Heart right ventricle (tissue), 16 donors: ENCODE data around the gene ADAMTS17. TPM values are rescaled to one million over a fixed set of nuclear protein-coding genes. Genes with fewer than 3 reads are reported as not detected.

Experiments
- ATAC-seq, 8 donors: fragments of 200-7000 bp; cut with Tn5 transposase; one replicate each; pipeline ENCODE4 v1.9.1; 2020; ENCODE audit warnings: mild to moderate bottlenecking in 8 of 8, moderate library complexity in 8 of 8, moderate number of reproducible peaks in 1 of 8
- DNase-seq, 2 donors: peaks; one replicate each; pipeline ENCODE4 v3.0.0-alpha.2; 2020
- H3K27ac ChIP-seq, 10 donors: fragments of 200-600 bp; sonication (generic) in 2 of 10; one replicate each; pipeline versions ENCODE4 v1.5.0 to v1.8.0; 2020 to 2022; ENCODE audit warnings: mild to moderate bottlenecking in 3 of 10
- H3K27me3 ChIP-seq, 7 donors: fragments of 200-600 bp; one replicate each; pipeline ENCODE4 v1.8.0; 2021 to 2022; ENCODE audit warnings: mild to moderate bottlenecking in 2 of 7
- H3K36me3 ChIP-seq, 9 donors: fragments of 200-600 bp; sonication (generic) in 1 of 9; one replicate each; pipeline versions ENCODE4 v1.5.0 to v1.8.0; 2020 to 2022; ENCODE audit warnings: mild to moderate bottlenecking in 2 of 9
- H3K4me1 ChIP-seq, 9 donors: fragments of 200-600 bp; sonication (generic) in 1 of 9; one replicate each; pipeline versions ENCODE4 v1.5.0 to v1.8.0; 2020 to 2022; ENCODE audit warnings: mild to moderate bottlenecking in 4 of 9
- H3K4me3 ChIP-seq, 10 donors: fragments of 200-600 bp; sonication (generic) in 2 of 10; one replicate each; pipeline versions ENCODE4 v1.5.0 to v1.8.0; 2020 to 2022; ENCODE audit warnings: mild to moderate bottlenecking in 7 of 10, moderate library complexity in 2 of 10
- H3K9me3 ChIP-seq, 11 donors: fragments of 200-600 bp in 10 of 11; sonication (generic) in 2 of 11; one replicate each; pipeline versions ENCODE4 v1.5.0 to v1.8.0; 2013 to 2022; ENCODE audit warnings: mild to moderate bottlenecking in 2 of 11, control low read depth in 1 of 11, moderate library complexity in 1 of 11
- WGBS, 2 donors: extraction: QIAGEN DNeasy Blood & Tissue Kit; methylation state at CpG; one replicate each; pipeline ENCODE4 v1.1.7; 2013; ENCODE audit warnings: inconsistent platforms in 1 of 2; 5-methylcytosine and 5-hydroxymethylcytosine counted together
- intact Hi-C, 10 donors: fragments of 100-400 bp; cut with DNase I; formaldehyde crosslinking; loops; one replicate each; pipeline versions ENCODE4 v1.11.1 to v1.14.2; 2022
- polyA plus RNA-seq, 2 donors: library from polyadenylated mRNA; stranded (reverse); fragments of 200-250 nt; gene quantifications; one replicate each; pipeline ENCODE4 v1.2.3, GENCODE V29; 2013
- total RNA-seq, 10 donors: library from RNA; stranded (reverse); fragmentation: NEBNext Ultra II Directional in 3 of 10; extraction: Animal tissue kit (Norgen Biotek cat#: 25700) in 3 of 10; gene quantifications; one replicate each; pipeline versions ENCODE4 v1.2.1 to v1.2.4, GENCODE V29; 2021 to 2023
- TF ChIP-seq, protein P1 (sequence below), 9 donors: fragments of 200-600 bp; sonication (generic) in 2 of 9; IDR thresholded peaks; one replicate each; pipeline versions ENCODE4 v1.5.0 to v1.8.0; 2021 to 2022; ENCODE audit warnings: antibody characterized with exemption in 9 of 9, mild to moderate bottlenecking in 5 of 9, moderate library complexity in 1 of 9
- donor health status: Arrhythmogenic right ventricular cardiomyopathy.
- donor health status: ischemic (EF 13 %, LVEDD 7.1; RV severe dilation, severe dysfunction).
- donor health status: healthy with polysubstance abuse.
- donor health status: DM: no; HTN: yes; CAD: no.
- donor health status: DM: no; HTN: no; CAD: no.
- donor health status: ischemic (EF 25% LVEDD 6.9; RV normal size, moderate dysfunction).
- donor health status: ischemic (EF 25% LVEDD 5.7; RV mildly dilated, moderate dysfunction).
- donor health status: healthy.
- donor health status: DM: yes; HTN: yes; CAD: no.
- donor health status: Ischemic cardiomyopathy.
- donor health status: ischemic (EF 35%, LVEDD 5.7; RV mildly dilated, moderate dysfunction).
- donor health status: nonischemic (EF 11% LVEDD 7.7; RV severe dilation, severe dysfunction).
- donor health status: DM: yes; HTN: yes; CAD: no.
- donor health status: PGD.
- donor health status: ischemic (EF 29% LVEDD 5.4; RV normal size, mild dysfunction).
- donor health status: nonischemic (EF 23%, LVEDD 6.1; RV moderate dilation, normal function).

ADAMTS17 gene
- total and polyA plus RNA-seq, 12 donors: 0.47 to 5.0 (median 1.2) TPM

- H3K27ac ChIP-seq: no peak overlapping the region
- H3K4me1 ChIP-seq: peaks cover 0 to 4% (median under 1%) of the 10 kb centered on the region in 9 donors
- H3K9me3 ChIP-seq: no peaks in the 10 kb centered on the region
- H3K27me3 ChIP-seq: no peaks in the 10 kb centered on the region
- TF ChIP-seq, protein P1, sequence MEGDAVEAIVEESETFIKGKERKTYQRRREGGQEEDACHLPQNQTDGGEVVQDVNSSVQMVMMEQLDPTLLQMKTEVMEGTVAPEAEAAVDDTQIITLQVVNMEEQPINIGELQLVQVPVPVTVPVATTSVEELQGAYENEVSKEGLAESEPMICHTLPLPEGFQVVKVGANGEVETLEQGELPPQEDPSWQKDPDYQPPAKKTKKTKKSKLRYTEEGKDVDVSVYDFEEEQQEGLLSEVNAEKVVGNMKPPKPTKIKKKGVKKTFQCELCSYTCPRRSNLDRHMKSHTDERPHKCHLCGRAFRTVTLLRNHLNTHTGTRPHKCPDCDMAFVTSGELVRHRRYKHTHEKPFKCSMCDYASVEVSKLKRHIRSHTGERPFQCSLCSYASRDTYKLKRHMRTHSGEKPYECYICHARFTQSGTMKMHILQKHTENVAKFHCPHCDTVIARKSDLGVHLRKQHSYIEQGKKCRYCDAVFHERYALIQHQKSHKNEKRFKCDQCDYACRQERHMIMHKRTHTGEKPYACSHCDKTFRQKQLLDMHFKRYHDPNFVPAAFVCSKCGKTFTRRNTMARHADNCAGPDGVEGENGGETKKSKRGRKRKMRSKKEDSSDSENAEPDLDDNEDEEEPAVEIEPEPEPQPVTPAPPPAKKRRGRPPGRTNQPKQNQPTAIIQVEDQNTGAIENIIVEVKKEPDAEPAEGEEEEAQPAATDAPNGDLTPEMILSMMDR (IDR thresholded peaks at IDR 0.05): no peak
- H3K4me3 ChIP-seq: no peak overlapping the region
- peak in 1 of 8 donors; percentile 2 for ATAC-seq
- 79 to 84% methylated on average over 18 of the region's 18 CpGs for WGBS, 2 donors
- intact Hi-C loops: no loop called here
- no peak for DNase-seq
- H3K36me3 ChIP-seq: no peaks in the 10 kb centered on the region
Observed at GRCh38 chr15:100201376-100202280, 140.1 kb downstream of the ADAMTS17 start.

- intact Hi-C loops: no loop called here
- H3K36me3 ChIP-seq: no peaks in the 10 kb centered on the region
- no peak overlapping the region for H3K27ac ChIP-seq
- DNase-seq: no peak
- TF ChIP-seq, protein P1 (IDR thresholded peaks at IDR 0.05): no peak
- no peak overlapping the region for H3K4me3 ChIP-seq
- WGBS, 2 donors: 88 to 91% methylated on average over 20 to 22 of the region's 22 CpGs
- no peaks in the 10 kb centered on the region for H3K27me3 ChIP-seq
- no peaks in the 10 kb centered on the region for H3K9me3 ChIP-seq
- ATAC-seq: peak in 2 of 8 donors; percentile 27 to 53
- H3K4me1 ChIP-seq: no peaks in the 10 kb centered on the region
Observed at GRCh38 chr15:100200287-100200880, 141.4 kb downstream of the ADAMTS17 start.

- no peaks in the 10 kb centered on the region for H3K4me1 ChIP-seq
- H3K27ac ChIP-seq: no peak overlapping the region
- 94 to 96% methylated on average over 21 of the region's 21 CpGs for WGBS, 2 donors
- no peak overlapping the region for H3K4me3 ChIP-seq
- H3K36me3 ChIP-seq: no peaks in the 10 kb centered on the region
- intact Hi-C loops: no loop called here
- peak in 1 of 8 donors; percentile 19 for ATAC-seq
- H3K9me3 ChIP-seq: no peaks in the 10 kb centered on the region
- DNase-seq: no peak
- H3K27me3 ChIP-seq: no peaks in the 10 kb centered on the region
- TF ChIP-seq, protein P1 (IDR thresholded peaks at IDR 0.05): no peak
Observed at GRCh38 chr15:100199711-100200286, 142.0 kb downstream of the ADAMTS17 start.

DNA sequence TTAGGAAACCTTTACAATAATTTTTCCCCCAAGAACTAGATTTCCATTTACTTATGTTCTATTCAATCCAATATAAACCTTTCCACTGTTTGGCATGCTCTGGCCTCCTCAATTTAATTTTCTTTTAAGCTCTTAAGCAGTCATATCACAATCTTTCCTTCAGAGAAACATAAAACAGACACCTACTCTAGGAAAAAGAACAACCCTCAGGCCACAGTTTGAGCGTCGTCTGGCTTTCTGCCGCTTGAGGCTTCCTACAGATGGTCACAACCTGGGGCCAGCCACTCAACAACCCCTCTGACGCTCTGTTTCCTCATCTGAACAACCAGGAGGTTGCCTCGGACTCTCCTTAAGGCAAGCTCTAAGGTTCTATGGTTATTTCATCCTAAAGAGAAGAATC lies 143.3 kb downstream of the ADAMTS17 start:
- WGBS, 2 donors: 85 to 89% methylated on average over 5 of the region's 5 CpGs
- Histone ChIP-seq H3K27ac (no peak overlapping the region), H3K27me3 (no peaks in the 10 kb centered on the region), H3K4me1 (no peaks in the 10 kb centered on the region), H3K36me3 (no peaks in the 10 kb centered on the region), H3K4me3 (no peak overlapping the region), H3K9me3 (no peaks in the 10 kb centered on the region)
- DNase-seq: no peak
- intact Hi-C loops: no loop called here
- TF ChIP-seq, protein P1 (IDR thresholded peaks at IDR 0.05): no peak
- no peak for ATAC-seq
